Stomach (tissue), 9 donors: ENCODE data around the gene GRIA4. TPM values are rescaled to one million over a fixed set of nuclear protein-coding genes. Genes with fewer than 3 reads are reported as not detected.

Source experiments
- DNase-seq, 2 donors: peaks; one replicate each; pipeline versions ENCODE4 v3.0.0 to v3.0.0-alpha.2; 2013 to 2019
- H3K27ac ChIP-seq, 5 donors: fragments of 200-600 bp in 4 of 5; sonication (generic) in 4 of 5; one replicate each; pipeline ENCODE4 v1.5.1; 2013 to 2019; ENCODE audit warnings: mild to moderate bottlenecking in 1 of 5, moderate library complexity in 1 of 5
- H3K27me3 ChIP-seq, 3 donors: fragments of 200-600 bp; sonication (generic); one replicate each; pipeline ENCODE4 v1.5.1; 2017 to 2019; ENCODE audit warnings: mixed run types in 1 of 3
- H3K36me3 ChIP-seq, 4 donors: fragments of 200-600 bp; sonication (generic); 1 replicate in 3 of 4; 2 replicates in 1 of 4; pipeline ENCODE4 v1.5.1; 2016 to 2019
- H3K4me1 ChIP-seq, 4 donors: fragments of 200-600 bp; sonication (generic); one replicate each; pipeline ENCODE4 v1.5.1; 2016 to 2019
- H3K4me3 ChIP-seq, 4 donors: fragments of 200-600 bp; sonication (generic) in 3 of 4; one replicate each; pipeline ENCODE4 v1.5.1; 2016 to 2019; ENCODE audit warnings: mild to moderate bottlenecking in 1 of 4
- H3K9me3 ChIP-seq, 4 donors: fragments of 200-600 bp; sonication (generic); one replicate each; pipeline ENCODE4 v1.5.1; 2016 to 2019
- EP300 ChIP-seq: sonication (generic); formaldehyde crosslinking; IDR thresholded peaks from one replicate; pipeline ENCODE4 v1.6.1; 2017; ENCODE audit warnings: antibody characterized with exemption
- POLR2A ChIP-seq, 4 donors: fragments of 450-650 bp; IDR thresholded peaks; one replicate each; pipeline ENCODE4 v1.6.1; 2016; ENCODE audit warnings: antibody characterized with exemption in 4 of 4, control low read depth in 2 of 4, mild to moderate bottlenecking in 1 of 4, moderate library complexity in 1 of 4
- POLR2AphosphoS5 ChIP-seq, 3 donors: sonication (generic); formaldehyde crosslinking; IDR thresholded peaks; one replicate each; pipeline ENCODE4 v1.6.1; 2016; ENCODE audit warnings: antibody characterized with exemption in 3 of 3
- WGBS, 5 donors: extraction: QIAGEN DNeasy Blood & Tissue Kit in 3 of 5; methylation state at CpG; one replicate each; pipeline versions ENCODE4 v1.1.5 to v1.1.7; 2013 to 2018; 5-methylcytosine and 5-hydroxymethylcytosine counted together
- intact Hi-C: fragments of 100-400 bp; cut with DNase I; formaldehyde crosslinking; loops from one replicate; pipeline ENCODE4 v1.15.1; 2023; ENCODE audit warnings: low total_unique reads
- polyA plus RNA-seq, 3 donors: library from polyadenylated mRNA; stranded (reverse); fragments of 200-250 nt; gene quantifications; one replicate each; pipeline ENCODE4 v1.2.3, GENCODE V29; 2013
- total RNA-seq, 5 donors: library from RNA; depleted of rRNA; stranded (reverse); fragments of >200 nt; gene quantifications; one replicate each; pipeline versions ENCODE4 v1.1.0 to v1.2.3, GENCODE V29; 2014 to 2016
- TF ChIP-seq, protein P1 (sequence below), 7 experiments: fragments of 450-650 bp in 4 of 7; fragments of 200-600 bp in 3 of 7; sonication (generic) in 3 of 7; IDR thresholded peaks; one replicate each; pipeline ENCODE4 v1.5.1; 2016 to 2019; ENCODE audit warnings: antibody characterized with exemption in 7 of 7, control low read depth in 2 of 7, mild to moderate bottlenecking in 1 of 7
- donor health status: healthy with polysubstance abuse.
- donor health status: Bipolar disorder and iron deficiency.
- donor health status: healthy.

The GRIA4 gene
- total and polyA plus RNA-seq, 8 donors: under 0.01 to 5.9 (median 2.0) TPM; not detected in 1

DNA sequence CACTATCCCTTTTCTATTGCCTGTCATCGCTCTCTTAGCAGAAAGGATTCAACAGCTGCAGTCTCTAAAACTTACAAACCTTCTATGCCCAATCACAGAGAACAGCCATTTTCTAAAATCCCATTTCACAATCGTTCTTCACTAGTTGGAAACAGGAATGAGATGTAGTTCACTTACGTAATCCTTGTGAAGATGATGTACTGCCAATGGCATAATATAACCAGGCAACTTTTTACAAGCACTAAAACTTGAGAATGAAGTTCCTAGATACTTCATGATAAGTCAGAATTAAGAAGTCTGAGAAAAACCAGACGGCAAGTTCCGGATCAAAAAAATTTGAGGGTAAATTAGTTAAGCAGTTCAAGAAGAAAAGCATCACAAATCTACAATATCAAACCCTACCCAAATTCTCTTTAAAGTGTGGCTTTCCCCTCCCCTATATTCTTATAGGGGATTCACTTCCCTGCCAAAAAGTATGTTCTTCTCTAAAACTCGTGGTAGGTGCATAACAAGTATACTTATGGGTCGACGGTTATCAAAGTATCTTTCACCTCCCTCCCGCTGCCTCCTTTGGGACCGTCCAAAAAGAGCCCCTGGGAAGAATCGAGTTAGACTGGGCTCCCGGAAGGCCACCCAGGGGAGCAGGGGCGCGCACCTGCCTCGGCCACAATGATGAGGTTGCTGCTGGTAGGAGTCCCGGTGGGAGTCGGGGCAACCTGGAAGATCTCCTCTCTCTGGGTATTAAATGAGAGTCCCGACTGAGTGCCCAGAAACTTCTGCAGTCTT lies 411.5 kb downstream of the GRIA4 start:
- WGBS, 5 donors: 18 to 23% (median 21%) methylated on average over 14 to 18 of the region's 18 CpGs
- peak overlapping the region; percentile 82 to 95 (median 89) for H3K4me3 ChIP-seq
- H3K27me3 ChIP-seq: no peaks in the 10 kb centered on the region
- H3K4me1 ChIP-seq: peaks cover 11 to 46% (median 28%) of the 10 kb centered on the region in 4 donors
- peak in 1 of 2 donors; percentile 16 for DNase-seq
- no peaks in the 10 kb centered on the region for H3K9me3 ChIP-seq
- no peak for TF ChIP-seq EP300
- TF ChIP-seq POLR2A (IDR thresholded peaks at IDR 0.05): no peak
- peak in 2 of 3 donors; percentile 8 to 49 for TF ChIP-seq POLR2AphosphoS5 (IDR thresholded peaks at IDR 0.05)
- TF ChIP-seq, protein P1, sequence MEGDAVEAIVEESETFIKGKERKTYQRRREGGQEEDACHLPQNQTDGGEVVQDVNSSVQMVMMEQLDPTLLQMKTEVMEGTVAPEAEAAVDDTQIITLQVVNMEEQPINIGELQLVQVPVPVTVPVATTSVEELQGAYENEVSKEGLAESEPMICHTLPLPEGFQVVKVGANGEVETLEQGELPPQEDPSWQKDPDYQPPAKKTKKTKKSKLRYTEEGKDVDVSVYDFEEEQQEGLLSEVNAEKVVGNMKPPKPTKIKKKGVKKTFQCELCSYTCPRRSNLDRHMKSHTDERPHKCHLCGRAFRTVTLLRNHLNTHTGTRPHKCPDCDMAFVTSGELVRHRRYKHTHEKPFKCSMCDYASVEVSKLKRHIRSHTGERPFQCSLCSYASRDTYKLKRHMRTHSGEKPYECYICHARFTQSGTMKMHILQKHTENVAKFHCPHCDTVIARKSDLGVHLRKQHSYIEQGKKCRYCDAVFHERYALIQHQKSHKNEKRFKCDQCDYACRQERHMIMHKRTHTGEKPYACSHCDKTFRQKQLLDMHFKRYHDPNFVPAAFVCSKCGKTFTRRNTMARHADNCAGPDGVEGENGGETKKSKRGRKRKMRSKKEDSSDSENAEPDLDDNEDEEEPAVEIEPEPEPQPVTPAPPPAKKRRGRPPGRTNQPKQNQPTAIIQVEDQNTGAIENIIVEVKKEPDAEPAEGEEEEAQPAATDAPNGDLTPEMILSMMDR (IDR thresholded peaks at IDR 0.05): no peak
- intact Hi-C loops: no loop called here
- peak overlapping the region; percentile 74 to 87 (median 81) for H3K27ac ChIP-seq
- no peaks in the 10 kb centered on the region for H3K36me3 ChIP-seq

DNA sequence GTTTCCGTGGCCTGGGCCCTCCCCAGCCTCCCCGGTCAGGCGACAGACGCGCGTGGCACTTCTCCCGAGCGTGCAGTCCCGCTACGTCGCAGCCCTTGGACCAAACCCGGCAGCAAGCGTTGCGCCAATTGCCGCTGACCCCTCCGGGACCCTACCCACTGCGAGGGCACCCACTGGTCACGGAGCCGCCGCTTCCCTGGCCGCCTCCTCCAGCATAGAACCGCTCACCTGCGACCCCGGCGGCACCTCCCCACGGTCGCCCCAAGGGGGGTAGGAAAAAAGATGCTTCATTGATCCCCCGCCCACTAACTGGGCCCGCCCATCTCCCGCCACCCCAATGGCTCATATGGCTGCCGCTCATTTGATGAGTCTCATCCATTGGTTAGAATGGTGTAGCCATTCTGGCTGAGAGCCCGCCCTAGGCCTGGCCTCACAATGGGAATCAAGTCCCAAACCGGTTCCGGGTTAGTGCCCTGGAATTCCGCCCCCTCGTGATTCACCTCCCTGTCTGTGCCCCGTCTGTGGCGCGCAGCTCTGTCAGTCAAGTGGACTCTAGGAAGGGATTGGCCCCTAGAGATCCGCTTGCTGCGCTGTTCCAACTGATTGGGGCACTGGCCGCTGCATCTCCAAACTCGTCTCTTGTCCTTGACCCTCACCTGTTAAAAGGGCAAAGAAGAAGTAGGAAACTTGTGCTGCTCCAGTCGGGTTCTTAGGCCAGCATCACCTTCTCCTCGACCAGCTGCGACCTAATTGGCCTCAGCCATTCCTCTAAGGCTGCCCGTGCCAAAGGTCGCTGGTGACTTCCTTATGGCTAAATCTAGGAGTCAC lies 412.3 kb downstream of the GRIA4 start, which contains the start of gene MSANTD4:
Gene MSANTD4, minus strand, starts transcription at position 274 of the 828 bp plus-strand sequence. CDS start 11,323 bp downstream, outside the sequence.
- Histone ChIP-seq H3K9me3 (no peaks in the 10 kb centered on the region), H3K4me3 (peak within 1 kb of the TSS; percentile 82 to 95 (median 89)), H3K27me3 (no peaks in the 10 kb centered on the region), H3K36me3 (no peaks in the 10 kb centered on the region), H3K4me1 (peaks cover 11 to 40% (median 22%) of the 10 kb centered on the region in 4 donors), H3K27ac (peak within 1 kb of the TSS; percentile 74 to 87 (median 81))
- DNase-seq: peak; percentile 99
- TF ChIP-seq POLR2A (IDR thresholded peaks at IDR 0.05): no peak
- no peak for TF ChIP-seq EP300
- TF ChIP-seq POLR2AphosphoS5 (IDR thresholded peaks at IDR 0.05): peak; percentile 48 to 75 (median 58)
- TF ChIP-seq, protein P1 (IDR thresholded peaks at IDR 0.05): no peak
- 1 to 5% (median 1%) methylated on average over 20 to 48 of the region's 48 CpGs for WGBS, 5 donors
- intact Hi-C loops: no loop called here

DNA sequence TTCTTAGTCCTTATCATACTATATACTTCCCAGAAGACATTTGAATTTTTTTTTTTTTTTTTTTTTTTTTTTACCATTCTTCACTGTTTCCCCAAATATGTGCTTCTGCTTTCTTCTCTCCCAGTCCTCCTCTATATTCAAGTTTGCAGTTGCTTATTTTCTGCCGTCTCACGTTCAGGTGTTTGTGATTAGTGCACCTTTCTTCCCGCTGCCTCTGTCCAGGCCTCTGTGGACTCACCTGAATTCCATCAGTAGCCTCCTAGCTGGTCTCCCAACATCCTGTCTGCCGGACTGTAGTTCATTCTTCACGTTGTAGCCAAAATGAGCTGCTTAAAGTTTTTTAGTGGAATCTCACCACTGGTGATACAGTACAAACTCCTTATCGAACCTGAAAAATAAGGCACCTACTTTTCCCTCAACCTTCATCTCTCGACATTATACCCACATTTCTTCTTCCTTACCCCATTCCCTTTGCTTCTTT lies 413.0 kb downstream of the GRIA4 start:
- peak overlapping the region; percentile 82 to 95 (median 89) for H3K4me3 ChIP-seq
- peak overlapping the region; percentile 49 to 87 (median 70) for H3K27ac ChIP-seq
- peaks cover 11 to 38% (median 22%) of the 10 kb centered on the region in 4 donors for H3K4me1 ChIP-seq
- no peaks in the 10 kb centered on the region for H3K27me3 ChIP-seq
- TF ChIP-seq POLR2A (IDR thresholded peaks at IDR 0.05) (no peak), POLR2AphosphoS5 (IDR thresholded peaks at IDR 0.05) (no peak), EP300 (no peak)
- TF ChIP-seq, protein P1 (IDR thresholded peaks at IDR 0.05): no peak
- intact Hi-C loops: no loop called here
- 90 to 94% (median 93%) methylated on average over 7 of the region's 7 CpGs for WGBS, 5 donors
- peak in 1 of 2 donors; percentile 10 for DNase-seq
- H3K36me3 ChIP-seq: no peaks in the 10 kb centered on the region
- no peaks in the 10 kb centered on the region for H3K9me3 ChIP-seq

DNA sequence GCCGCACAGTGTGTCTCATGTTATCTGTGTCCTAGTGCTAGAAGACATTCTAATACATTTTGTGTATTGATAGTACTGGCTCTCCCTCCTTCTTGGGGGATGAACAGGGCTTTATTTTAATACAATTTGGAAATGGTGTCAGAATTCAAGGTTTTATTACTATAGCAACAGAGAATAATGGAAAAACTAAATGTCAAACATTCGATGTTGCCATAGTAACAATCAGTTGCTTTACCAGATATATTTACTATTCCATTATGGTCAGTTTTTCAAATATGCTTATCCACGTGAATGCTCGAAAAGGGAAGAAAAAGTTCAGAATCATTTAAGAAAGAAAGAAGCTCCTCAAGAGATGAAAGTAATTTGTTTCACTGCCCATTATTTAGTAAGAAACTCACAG lies 420.7 kb downstream of the GRIA4 start:
- 25 to 52% (median 36%) methylated on average over 4 of the region's 4 CpGs for WGBS, 5 donors
- DNase-seq: peak in 1 of 2 donors; percentile 25
- intact Hi-C loops: no loop called here
- Histone ChIP-seq H3K36me3 (no peaks in the 10 kb centered on the region), H3K27ac (no peak overlapping the region), H3K4me1 (no peaks in the 10 kb centered on the region), H3K27me3 (no peaks in the 10 kb centered on the region), H3K4me3 (no peak overlapping the region), H3K9me3 (no peaks in the 10 kb centered on the region)
- TF ChIP-seq EP300 (no peak), POLR2AphosphoS5 (IDR thresholded peaks at IDR 0.05) (no peak), POLR2A (IDR thresholded peaks at IDR 0.05) (no peak)
- TF ChIP-seq, protein P1 (IDR thresholded peaks at IDR 0.05): no peak
